GM12801 (cell line): ENCODE data around the gene RBM6.

Experiments
- CTCF ChIP-seq: IDR thresholded peaks from one replicate; pipeline ENCODE4 v1.5.1; 2011; ENCODE audit warnings: control low read depth; ENCODE audit not compliant: insufficient read length; ENCODE audit errors: extremely low read depth

Gene RBM6

GRCh38 chr3:49952924-49953323 is 13.0 kb downstream of the RBM6 start:
- TF ChIP-seq CTCF, result no peak

GRCh38 chr3:49955636-49956035 is 15.7 kb downstream of the RBM6 start:
- TF ChIP-seq CTCF, result no peak

GRCh38 chr3:49966233-49966942 is 26.4 kb downstream of the RBM6 start:
- no peak for TF ChIP-seq CTCF

GRCh38 chr3:49967291-49967690 is 27.3 kb downstream of the RBM6 start:
- TF ChIP-seq CTCF, result no peak

- TF ChIP-seq CTCF, result no peak
Measured at GRCh38 chr3:49968346-49968745, 28.4 kb downstream of the RBM6 start.

- no peak for TF ChIP-seq CTCF
Measured at GRCh38 chr3:49972656-49973055, 32.7 kb downstream of the RBM6 start.

- TF ChIP-seq CTCF, result no peak
Measured at GRCh38 chr3:49976942-49977341, 37.0 kb downstream of the RBM6 start.
